ENCODE data around the gene SCFD2.

The SCFD2 gene

GRCh38 chr4:52824603-52825459 lies 541.0 kb downstream of the SCFD2 start:
- no peak overlapping the region for H3K4me3 Mint-ChIP-seq
- DNase-seq (ENCODE audit: low spot score) = no peak
- H3K36me3 Mint-ChIP-seq (ENCODE audit: low read depth) = no peaks in the 10 kb centered on the region
- no peaks in the 10 kb centered on the region for H3K27me3 Mint-ChIP-seq (ENCODE audit: low read depth)
- H3K9me3 Mint-ChIP-seq = peaks cover 8% of the 10 kb centered on the region
- peaks cover 6% of the 10 kb centered on the region for H3K4me1 Mint-ChIP-seq (ENCODE audit: low read depth)
- H3K27ac Mint-ChIP-seq = no peak overlapping the region

GRCh38 chr4:52824270-52824602 lies 541.6 kb downstream of the SCFD2 start:
- Mint-ChIP-seq H3K4me1 (ENCODE audit: low read depth) (peaks cover 6% of the 10 kb centered on the region), H3K9me3 (peaks cover 8% of the 10 kb centered on the region), H3K27ac (no peak overlapping the region), H3K4me3 (no peak overlapping the region), H3K27me3 (ENCODE audit: low read depth) (no peaks in the 10 kb centered on the region), H3K36me3 (ENCODE audit: low read depth) (no peaks in the 10 kb centered on the region)
- no peak for DNase-seq (ENCODE audit: low spot score)

- peaks cover 8% of the 10 kb centered on the region for H3K9me3 Mint-ChIP-seq
- H3K36me3 Mint-ChIP-seq (ENCODE audit: low read depth) = no peaks in the 10 kb centered on the region
- no peak overlapping the region for H3K4me3 Mint-ChIP-seq
- H3K27ac Mint-ChIP-seq = no peak overlapping the region
- no peak for DNase-seq (ENCODE audit: low spot score)
- peaks cover 6% of the 10 kb centered on the region for H3K4me1 Mint-ChIP-seq (ENCODE audit: low read depth)
- H3K27me3 Mint-ChIP-seq (ENCODE audit: low read depth) = no peaks in the 10 kb centered on the region
Observed at GRCh38 chr4:52823702-52824092, 542.2 kb downstream of the SCFD2 start.
